Progenitor cell of endocrine pancreas (in vitro differentiated cells): Measurements from ENCODE around the gene ATF1. TPM values are rescaled to one million over a fixed set of nuclear protein-coding genes. Genes with fewer than 3 reads are reported as not detected.
"Not testable (repeated sequence)": the region's sequence is repeated elsewhere in the genome, so short reads cannot be mapped to it uniquely, and the experiment has no call there.

Experiments
- DNase-seq: peaks from one replicate; pipeline ENCODE4 v3.0.0; 2021; ENCODE audit warnings: low spot score; ENCODE audit not compliant: unreplicated experiment
- H3K27ac Mint-ChIP-seq: 2 replicates; pipeline ENCODE4 v1.8.0; 2021; ENCODE audit warnings: mild to moderate bottlenecking, moderate library complexity, mixed read lengths
- H3K27me3 Mint-ChIP-seq: 2 replicates; pipeline ENCODE4 v1.8.0; 2021; ENCODE audit warnings: mixed read lengths
- H3K36me3 Mint-ChIP-seq: 2 replicates; pipeline ENCODE4 v1.8.0; 2022; ENCODE audit warnings: mixed read lengths; ENCODE audit not compliant: insufficient read depth
- H3K4me1 Mint-ChIP-seq: 2 replicates; pipeline ENCODE4 v1.8.0; 2021; ENCODE audit warnings: low read depth, mixed read lengths
- H3K4me3 Mint-ChIP-seq: 2 replicates; pipeline ENCODE4 v1.8.0; 2021; ENCODE audit warnings: low read depth, mild to moderate bottlenecking, moderate library complexity, mixed read lengths
- H3K9me3 Mint-ChIP-seq: 2 replicates; pipeline ENCODE4 v1.8.0; 2021; ENCODE audit warnings: low read depth, mixed read lengths
- total RNA-seq: library from RNA; stranded (reverse); gene quantifications from 2 replicates; pipeline ENCODE4 v1.2.1, GENCODE V29; 2021
- TF ChIP-seq, protein P1 (sequence below): fragments of 200-600 bp; sonication (generic); IDR thresholded peaks from one replicate; pipeline ENCODE4 v1.5.0; 2021; ENCODE audit warnings: antibody characterized with exemption, mild to moderate bottlenecking; ENCODE audit not compliant: unreplicated experiment

The ATF1 gene
- total RNA-seq, 1 donor from 2014 or later, result 30.1 TPM

DNA sequence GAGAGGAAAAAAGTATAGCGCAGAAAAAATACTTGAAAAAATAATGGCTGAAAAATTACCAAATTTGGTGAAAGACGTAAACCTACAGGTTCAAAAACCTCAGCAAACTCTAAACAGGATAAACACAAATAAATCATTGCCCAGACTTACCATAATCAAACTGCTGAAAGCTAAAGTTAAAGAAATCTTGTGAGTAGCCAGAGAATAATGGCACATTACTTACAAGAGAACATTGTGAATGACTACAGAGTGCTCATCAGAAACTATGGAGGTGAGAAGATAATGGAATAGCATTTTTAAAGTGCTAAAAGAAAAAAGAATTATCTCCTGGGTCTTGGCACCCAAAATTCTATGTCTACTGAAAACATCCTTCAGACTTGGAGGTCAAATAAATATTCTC is 36.0 kb downstream of the ATF1 start:
- Mint-ChIP-seq H3K36me3 (peaks cover 58% of the 10 kb centered on the region), H3K9me3 (peaks cover 15% of the 10 kb centered on the region), H3K4me3 (no peak overlapping the region), H3K27ac (no peak overlapping the region), H3K27me3 (no peaks in the 10 kb centered on the region), H3K4me1 (no peaks in the 10 kb centered on the region)
- DNase-seq, result no peak
- TF ChIP-seq, protein P1, sequence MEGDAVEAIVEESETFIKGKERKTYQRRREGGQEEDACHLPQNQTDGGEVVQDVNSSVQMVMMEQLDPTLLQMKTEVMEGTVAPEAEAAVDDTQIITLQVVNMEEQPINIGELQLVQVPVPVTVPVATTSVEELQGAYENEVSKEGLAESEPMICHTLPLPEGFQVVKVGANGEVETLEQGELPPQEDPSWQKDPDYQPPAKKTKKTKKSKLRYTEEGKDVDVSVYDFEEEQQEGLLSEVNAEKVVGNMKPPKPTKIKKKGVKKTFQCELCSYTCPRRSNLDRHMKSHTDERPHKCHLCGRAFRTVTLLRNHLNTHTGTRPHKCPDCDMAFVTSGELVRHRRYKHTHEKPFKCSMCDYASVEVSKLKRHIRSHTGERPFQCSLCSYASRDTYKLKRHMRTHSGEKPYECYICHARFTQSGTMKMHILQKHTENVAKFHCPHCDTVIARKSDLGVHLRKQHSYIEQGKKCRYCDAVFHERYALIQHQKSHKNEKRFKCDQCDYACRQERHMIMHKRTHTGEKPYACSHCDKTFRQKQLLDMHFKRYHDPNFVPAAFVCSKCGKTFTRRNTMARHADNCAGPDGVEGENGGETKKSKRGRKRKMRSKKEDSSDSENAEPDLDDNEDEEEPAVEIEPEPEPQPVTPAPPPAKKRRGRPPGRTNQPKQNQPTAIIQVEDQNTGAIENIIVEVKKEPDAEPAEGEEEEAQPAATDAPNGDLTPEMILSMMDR, result no peak

DNA sequence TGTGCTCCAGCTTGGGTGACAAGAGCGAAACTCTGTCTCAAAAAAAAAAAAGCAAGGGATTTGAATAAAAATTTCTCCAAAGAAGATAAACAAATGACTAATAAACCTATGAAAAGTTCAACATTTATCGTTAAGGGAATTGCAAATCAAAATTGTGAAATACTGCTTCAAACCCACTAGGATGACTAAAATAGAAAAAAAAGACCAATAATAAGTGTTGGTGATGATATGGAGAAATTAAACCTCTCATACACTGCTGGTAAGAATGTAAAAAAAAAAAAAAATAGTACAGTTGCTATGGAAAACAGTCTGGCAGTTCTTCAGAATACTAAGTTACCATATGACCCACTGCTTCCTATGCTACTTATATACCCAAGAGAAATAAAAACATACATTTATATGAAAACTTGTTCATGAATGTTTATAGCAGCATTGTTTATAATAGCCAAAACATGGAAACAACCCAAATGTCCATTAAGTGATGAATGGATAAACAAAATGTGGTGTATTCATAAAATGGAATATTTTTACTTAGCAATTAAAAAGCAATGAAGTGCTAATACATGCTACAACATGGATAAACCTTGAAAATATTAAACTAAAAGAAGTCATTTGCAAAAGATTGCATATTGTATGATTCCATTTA is 39.5 kb downstream of the ATF1 start:
- H3K9me3 Mint-ChIP-seq, result peaks cover 15% of the 10 kb centered on the region
- H3K27me3 Mint-ChIP-seq, result no peaks in the 10 kb centered on the region
- H3K27ac Mint-ChIP-seq, result no peak overlapping the region
- peaks cover 32% of the 10 kb centered on the region for H3K36me3 Mint-ChIP-seq
- H3K4me3 Mint-ChIP-seq, result no peak overlapping the region
- TF ChIP-seq, protein P1, result no peak
- DNase-seq, result no peak
- H3K4me1 Mint-ChIP-seq, result no peaks in the 10 kb centered on the region

DNA sequence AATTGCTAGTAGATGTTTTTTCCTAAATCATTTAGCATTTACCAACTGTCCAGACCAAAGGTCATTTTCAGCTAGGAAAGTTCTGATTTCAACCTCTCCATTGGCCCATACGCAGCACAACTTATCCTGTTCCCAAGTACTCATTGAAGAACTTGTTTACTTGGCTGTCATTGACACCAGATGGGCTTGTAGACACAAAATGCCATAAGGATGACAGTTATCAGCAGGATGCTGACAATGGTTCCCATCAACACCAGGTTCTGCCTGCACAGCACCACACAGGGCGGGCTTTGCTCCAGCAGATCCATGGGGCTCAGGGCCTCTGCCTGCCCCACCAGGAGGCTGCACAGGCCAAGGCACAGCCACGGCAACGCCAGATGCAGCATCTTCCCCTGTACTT is 42.3 kb downstream of the ATF1 start:
- peaks cover 13% of the 10 kb centered on the region for H3K36me3 Mint-ChIP-seq
- TF ChIP-seq, protein P1, result no peak
- no peak for DNase-seq
- no peaks in the 10 kb centered on the region for H3K27me3 Mint-ChIP-seq
- H3K27ac Mint-ChIP-seq, result no peak overlapping the region
- H3K9me3 Mint-ChIP-seq, result no peaks in the 10 kb centered on the region
- H3K4me1 Mint-ChIP-seq, result no peaks in the 10 kb centered on the region
- H3K4me3 Mint-ChIP-seq, result no peak overlapping the region

DNA sequence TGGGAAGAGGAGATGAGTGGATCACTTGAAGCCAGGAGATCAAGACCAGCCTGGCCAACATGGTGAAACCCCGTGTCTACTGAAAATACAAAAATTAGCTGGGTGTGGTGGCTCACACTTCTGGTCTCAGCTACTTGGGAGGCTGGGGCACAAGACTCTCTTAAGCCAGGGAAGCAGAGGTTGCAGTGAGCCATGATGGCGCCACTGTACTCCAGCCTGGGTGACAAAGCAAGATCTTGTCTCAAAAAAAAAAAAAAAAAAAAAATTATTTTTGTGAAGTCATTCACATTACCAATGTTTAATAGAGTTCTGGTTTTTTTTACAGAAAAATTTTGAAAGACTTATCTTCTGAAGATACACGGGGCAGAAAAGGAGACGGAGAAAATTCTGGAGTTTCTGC is 45.2 kb downstream of the ATF1 start:
- H3K9me3 Mint-ChIP-seq, H3K27me3 Mint-ChIP-seq, H3K4me3 Mint-ChIP-seq, H3K4me1 Mint-ChIP-seq, H3K27ac Mint-ChIP-seq, DNase-seq: not testable (repeated sequence)
- peaks cover 14% of the 10 kb centered on the region for H3K36me3 Mint-ChIP-seq

DNA sequence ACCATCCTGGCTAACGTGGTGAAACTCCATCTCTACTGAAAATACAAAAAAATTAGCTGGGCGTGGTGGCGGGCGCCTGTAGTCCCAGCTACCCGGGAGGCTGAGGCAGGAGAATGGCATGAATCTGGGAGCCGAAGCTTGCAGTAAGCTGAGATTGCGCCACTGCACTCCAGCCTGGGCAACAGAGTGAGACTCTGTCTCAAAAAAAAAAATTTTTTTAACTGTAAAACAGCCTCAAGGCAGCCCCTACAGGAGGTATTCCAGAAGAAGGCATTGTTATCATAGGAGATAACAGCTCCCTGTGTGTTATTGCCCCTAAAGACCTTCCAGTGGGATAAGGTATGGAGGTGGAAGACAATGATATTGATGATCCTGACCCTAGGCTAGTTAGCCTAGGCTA is 51.0 kb downstream of the ATF1 start:
- peaks cover 35% of the 10 kb centered on the region for H3K36me3 Mint-ChIP-seq
- not testable (repeated sequence) for H3K9me3 Mint-ChIP-seq, H3K4me3 Mint-ChIP-seq, DNase-seq, H3K27me3 Mint-ChIP-seq, H3K27ac Mint-ChIP-seq, H3K4me1 Mint-ChIP-seq

DNA sequence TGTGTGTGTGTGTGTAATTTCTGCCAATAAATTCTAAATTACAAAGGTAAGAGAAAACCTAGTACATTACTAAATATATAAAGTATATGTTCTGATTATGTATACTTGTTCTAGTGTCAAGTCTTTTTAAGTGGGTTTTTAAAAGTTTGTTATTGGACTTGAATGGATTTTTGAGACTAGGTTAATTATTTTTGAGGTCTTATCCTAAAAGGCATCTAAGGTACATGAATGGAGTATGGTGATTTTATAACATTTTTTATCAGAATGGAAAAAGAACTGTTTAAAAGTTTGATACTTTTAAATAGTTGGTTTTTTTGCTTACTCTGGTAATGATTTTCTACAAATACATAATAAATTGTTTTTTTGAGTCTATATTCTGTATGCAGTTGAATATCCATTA is 56.3 kb downstream of the ATF1 start:
- Mint-ChIP-seq H3K27me3 (no peaks in the 10 kb centered on the region), H3K9me3 (no peaks in the 10 kb centered on the region), H3K4me3 (no peak overlapping the region), H3K36me3 (peaks cover 22% of the 10 kb centered on the region), H3K27ac (no peak overlapping the region), H3K4me1 (peaks cover 5% of the 10 kb centered on the region)
- DNase-seq, result no peak
- TF ChIP-seq, protein P1, result no peak
